ENCODE results near the gene KCNQ5.

DNA sequence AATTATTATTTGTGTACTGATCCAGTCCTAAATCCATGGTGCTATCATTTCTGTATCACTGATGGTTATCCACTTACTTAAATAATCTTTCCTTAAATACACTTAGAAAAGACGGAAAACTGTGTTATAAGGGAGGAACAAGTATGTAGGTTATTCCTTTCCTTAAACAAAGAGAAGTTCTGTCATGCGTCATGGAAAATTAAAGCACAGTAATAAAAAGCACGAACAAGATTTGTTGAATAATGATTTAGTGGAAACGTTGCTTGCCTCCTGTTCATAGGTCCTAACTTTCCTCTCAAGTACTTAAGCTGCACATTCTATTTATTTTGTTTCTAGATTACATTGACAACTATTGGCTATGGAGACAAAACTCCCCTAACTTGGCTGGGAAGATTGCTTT is 483.1 kb downstream of the KCNQ5 start:
- TF ChIP-seq POLR2A (IDR thresholded peaks at IDR 0.05; ENCODE audit: borderline replicate concordance, extremely low read depth, insufficient read depth, insufficient read length) (no peak), SRF (IDR thresholded peaks at IDR 0.05; ENCODE audit: low read depth) (no peak), POLR2AphosphoS5 (IDR thresholded peaks at IDR 0.05; ENCODE audit: low read depth, low read length) (no peak), EZH2 (IDR thresholded peaks at IDR 0.05) (no peak), YY1 (IDR thresholded peaks at IDR 0.05; ENCODE audit: extremely low read depth, insufficient replicate concordance, low read depth, low read length) (no peak), EGR1 (IDR thresholded peaks at IDR 0.05; ENCODE audit: low read depth) (no peak)
- TF ChIP-seq, protein P1, sequence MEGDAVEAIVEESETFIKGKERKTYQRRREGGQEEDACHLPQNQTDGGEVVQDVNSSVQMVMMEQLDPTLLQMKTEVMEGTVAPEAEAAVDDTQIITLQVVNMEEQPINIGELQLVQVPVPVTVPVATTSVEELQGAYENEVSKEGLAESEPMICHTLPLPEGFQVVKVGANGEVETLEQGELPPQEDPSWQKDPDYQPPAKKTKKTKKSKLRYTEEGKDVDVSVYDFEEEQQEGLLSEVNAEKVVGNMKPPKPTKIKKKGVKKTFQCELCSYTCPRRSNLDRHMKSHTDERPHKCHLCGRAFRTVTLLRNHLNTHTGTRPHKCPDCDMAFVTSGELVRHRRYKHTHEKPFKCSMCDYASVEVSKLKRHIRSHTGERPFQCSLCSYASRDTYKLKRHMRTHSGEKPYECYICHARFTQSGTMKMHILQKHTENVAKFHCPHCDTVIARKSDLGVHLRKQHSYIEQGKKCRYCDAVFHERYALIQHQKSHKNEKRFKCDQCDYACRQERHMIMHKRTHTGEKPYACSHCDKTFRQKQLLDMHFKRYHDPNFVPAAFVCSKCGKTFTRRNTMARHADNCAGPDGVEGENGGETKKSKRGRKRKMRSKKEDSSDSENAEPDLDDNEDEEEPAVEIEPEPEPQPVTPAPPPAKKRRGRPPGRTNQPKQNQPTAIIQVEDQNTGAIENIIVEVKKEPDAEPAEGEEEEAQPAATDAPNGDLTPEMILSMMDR (IDR thresholded peaks at IDR 0.05 in 2 of 3, conservative IDR thresholded peaks at IDR 0.05 in 1 of 3; ENCODE audit: borderline replicate concordance in 1 of 3, insufficient read depth in 1 of 3, low read depth in 2 of 3, low read length in 2 of 3): no peak
- TF ChIP-seq, protein P2, sequence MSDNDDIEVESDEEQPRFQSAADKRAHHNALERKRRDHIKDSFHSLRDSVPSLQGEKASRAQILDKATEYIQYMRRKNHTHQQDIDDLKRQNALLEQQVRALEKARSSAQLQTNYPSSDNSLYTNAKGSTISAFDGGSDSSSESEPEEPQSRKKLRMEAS (IDR thresholded peaks at IDR 0.05): no peak
- TF ChIP-seq, protein P3, sequence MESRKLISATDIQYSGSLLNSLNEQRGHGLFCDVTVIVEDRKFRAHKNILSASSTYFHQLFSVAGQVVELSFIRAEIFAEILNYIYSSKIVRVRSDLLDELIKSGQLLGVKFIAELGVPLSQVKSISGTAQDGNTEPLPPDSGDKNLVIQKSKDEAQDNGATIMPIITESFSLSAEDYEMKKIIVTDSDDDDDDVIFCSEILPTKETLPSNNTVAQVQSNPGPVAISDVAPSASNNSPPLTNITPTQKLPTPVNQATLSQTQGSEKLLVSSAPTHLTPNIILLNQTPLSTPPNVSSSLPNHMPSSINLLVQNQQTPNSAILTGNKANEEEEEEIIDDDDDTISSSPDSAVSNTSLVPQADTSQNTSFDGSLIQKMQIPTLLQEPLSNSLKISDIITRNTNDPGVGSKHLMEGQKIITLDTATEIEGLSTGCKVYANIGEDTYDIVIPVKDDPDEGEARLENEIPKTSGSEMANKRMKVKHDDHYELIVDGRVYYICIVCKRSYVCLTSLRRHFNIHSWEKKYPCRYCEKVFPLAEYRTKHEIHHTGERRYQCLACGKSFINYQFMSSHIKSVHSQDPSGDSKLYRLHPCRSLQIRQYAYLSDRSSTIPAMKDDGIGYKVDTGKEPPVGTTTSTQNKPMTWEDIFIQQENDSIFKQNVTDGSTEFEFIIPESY (IDR thresholded peaks at IDR 0.05; ENCODE audit: extremely low read depth, insufficient replicate concordance, low read length): no peak

Data from HCT116 (cell line).